ENCODE results near the gene FAM110A.
"Not testable (repeated sequence)": the region's sequence is repeated elsewhere in the genome, so short reads cannot be mapped to it uniquely, and the experiment has no call there.

The FAM110A gene

DNA sequence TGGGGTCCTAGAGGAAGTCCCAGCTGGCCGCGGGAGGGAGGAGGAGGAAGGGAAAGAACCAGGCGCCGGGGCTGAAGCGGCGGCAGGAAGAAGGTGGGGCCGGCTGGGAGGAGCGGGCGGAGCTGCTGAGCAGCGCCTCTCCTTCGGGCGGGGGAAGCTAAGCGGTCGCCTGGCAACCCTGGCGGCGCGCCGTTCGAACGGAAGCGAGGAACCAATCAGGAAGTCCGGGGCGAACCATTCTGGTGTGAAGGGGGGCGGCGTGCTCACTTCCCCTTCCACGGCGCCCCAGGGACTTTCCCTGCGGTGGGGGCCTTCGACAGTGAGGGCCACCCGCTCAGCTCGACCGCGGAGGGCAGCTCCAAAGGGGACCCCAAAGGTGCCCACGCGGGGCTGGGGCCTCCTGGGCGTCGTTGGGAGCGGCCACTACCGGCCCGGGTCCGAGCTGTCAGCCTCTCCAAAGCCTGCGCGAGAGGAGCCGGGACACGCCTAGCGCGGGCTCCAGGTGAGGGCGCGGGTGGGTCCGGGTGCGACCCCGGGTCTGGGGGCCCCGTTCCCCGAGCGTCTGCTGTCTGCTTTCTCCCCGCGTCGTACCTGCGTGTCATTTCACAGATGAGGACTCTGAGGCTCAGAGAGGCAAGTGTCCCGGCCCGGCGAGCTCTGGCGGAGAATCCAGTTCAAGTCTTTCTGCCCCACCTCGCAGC is at the start of gene FAM110A:
Gene FAM110A (plus strand): TSS at position 266 of the 701 bp plus-strand sequence. CDS start 11,090 bp downstream, outside the sequence.
- DNase-seq (ENCODE audit: low read depth in 2 of 2) = peak; percentile 80 to 82

GRCh38 chr20:787825-788224 is 45.7 kb upstream of the FAM110A start:
- no peak for DNase-seq (ENCODE audit: low read depth in 2 of 2)

- DNase-seq (ENCODE audit: low read depth in 2 of 2) = no peak
Measured at GRCh38 chr20:791056-791455, 42.5 kb upstream of the FAM110A start.

DNA sequence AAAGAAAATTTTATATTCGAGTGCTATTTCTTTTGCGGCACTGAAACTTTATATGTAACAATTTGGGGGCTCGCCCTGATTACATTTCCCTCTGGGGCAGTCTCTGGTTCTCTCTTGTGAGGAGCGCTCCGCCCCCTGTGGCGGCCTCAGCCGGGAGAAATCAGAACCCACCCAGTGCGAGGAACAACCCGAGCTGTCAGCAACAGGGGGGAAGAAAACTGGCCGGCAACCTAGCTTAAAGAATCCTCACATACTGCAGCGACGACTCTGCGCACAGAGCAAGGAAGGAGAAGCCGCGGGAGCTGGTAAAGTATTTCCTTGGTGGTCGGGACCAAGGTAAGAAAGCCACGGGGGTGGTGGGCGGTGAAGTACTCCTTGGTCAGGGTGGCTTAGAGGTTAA is 41.3 kb upstream of the FAM110A start:
- DNase-seq (ENCODE audit: low read depth in 2 of 2) = no peak

DNA sequence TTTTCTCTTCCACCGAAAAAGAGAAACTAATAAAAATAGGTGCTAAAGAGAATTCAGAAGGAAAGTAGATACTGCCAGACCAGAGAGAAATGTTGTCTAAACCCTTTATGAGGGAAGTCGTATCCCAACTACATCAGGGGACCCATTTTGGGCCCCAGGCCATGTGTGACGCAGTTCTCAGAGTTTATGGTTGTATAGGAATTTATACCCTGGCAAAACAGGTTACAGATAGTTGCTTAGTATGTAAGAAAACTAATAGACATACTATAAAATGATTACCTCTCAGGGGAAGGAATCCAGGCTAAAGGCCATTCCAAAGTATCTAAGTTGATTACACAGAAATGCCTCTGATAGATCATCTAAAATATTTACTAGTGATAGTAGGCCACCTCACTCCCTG is 36.6 kb upstream of the FAM110A start:
- no peak for DNase-seq (ENCODE audit: low read depth in 2 of 2)

DNA sequence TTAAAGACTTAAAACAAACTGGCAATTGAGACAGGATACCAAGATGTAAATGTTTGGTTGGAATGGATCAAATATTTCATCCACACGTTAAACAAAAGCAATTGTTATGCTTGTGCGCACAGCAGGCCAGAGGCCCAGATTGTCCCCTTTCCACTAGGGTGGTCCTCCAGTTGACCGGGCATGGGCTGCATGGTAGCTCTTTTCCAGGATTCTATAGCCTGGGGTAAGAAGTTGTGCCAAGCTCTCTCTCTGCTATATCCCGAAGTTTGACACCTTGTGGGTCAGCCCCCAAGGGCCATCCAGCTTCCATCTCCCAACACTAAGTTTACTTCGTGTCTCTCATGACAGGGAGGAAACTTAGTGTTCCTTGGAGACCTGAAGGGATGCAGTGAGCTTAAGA is 34.8 kb upstream of the FAM110A start:
- not testable (repeated sequence) for DNase-seq (ENCODE audit: low read depth in 2 of 2)

- DNase-seq (ENCODE audit: low read depth in 2 of 2) = not testable (repeated sequence)
Measured at GRCh38 chr20:800026-800425, 33.5 kb upstream of the FAM110A start.

- no peak for DNase-seq (ENCODE audit: low read depth in 2 of 2)
Measured at GRCh38 chr20:801678-802077, 31.8 kb upstream of the FAM110A start.

DNA sequence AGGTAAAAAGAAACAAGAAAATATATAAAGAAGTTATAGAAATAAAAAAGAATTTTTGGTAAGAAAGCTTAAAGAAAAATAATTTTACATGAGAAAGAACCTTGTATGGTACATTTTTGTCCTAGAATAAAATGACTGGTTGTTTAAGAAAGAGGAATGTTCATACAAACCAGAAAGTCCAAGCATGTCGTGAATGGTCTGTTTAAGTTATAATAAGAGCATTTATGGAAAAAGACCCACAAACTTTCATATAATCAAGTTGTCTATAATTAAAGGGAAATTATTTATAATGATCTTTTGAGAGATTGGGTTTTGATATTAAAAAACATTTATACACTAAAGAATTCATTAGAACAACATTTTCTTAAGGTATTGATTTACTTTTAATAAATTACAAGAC is 27.8 kb upstream of the FAM110A start:
- no peak for DNase-seq (ENCODE audit: low read depth in 2 of 2)

DNA sequence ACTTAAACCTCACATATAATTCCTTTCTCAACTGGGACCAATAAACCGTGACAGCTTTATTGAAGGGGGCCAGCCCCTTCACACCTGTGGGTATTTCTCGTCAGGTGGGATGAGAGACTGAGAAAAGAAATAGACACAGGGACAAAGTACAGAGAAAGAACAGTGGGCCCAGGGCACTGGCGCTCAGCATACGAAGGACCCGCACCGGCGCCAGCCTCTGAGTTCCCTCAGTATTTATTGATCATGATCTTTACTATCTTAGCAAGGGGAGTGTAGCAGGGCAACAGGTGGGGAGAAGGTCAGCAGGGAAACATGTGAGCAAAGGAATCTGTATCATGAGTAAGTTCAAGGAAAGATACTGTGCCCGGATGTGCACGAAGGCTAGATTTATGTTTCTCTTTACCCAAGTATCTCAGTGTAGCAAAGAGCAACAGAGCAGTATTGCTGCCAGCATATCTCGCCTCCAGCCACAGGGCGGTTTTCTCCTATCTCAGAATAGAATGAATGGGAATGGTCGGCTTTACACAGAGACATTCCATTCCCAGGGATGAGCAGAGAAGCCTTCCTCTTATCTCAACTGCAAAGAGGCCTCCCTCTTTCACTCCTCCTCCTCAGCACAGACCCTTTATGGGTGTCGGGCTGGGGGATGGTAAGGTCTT is 21.6 kb upstream of the FAM110A start:
- not testable (repeated sequence) for DNase-seq (ENCODE audit: low read depth in 2 of 2)

- DNase-seq (ENCODE audit: low read depth in 2 of 2) = not testable (repeated sequence)
Measured at GRCh38 chr20:812435-812814, 21.1 kb upstream of the FAM110A start.

- DNase-seq (ENCODE audit: low read depth in 2 of 2) = no peak
Measured at GRCh38 chr20:813390-813789, 20.1 kb upstream of the FAM110A start.

- DNase-seq (ENCODE audit: low read depth in 2 of 2) = no peak
Measured at GRCh38 chr20:815226-815625, 18.3 kb upstream of the FAM110A start.

- no peak for DNase-seq (ENCODE audit: low read depth in 2 of 2)
Measured at GRCh38 chr20:815914-816606, 17.5 kb upstream of the FAM110A start.

DNA sequence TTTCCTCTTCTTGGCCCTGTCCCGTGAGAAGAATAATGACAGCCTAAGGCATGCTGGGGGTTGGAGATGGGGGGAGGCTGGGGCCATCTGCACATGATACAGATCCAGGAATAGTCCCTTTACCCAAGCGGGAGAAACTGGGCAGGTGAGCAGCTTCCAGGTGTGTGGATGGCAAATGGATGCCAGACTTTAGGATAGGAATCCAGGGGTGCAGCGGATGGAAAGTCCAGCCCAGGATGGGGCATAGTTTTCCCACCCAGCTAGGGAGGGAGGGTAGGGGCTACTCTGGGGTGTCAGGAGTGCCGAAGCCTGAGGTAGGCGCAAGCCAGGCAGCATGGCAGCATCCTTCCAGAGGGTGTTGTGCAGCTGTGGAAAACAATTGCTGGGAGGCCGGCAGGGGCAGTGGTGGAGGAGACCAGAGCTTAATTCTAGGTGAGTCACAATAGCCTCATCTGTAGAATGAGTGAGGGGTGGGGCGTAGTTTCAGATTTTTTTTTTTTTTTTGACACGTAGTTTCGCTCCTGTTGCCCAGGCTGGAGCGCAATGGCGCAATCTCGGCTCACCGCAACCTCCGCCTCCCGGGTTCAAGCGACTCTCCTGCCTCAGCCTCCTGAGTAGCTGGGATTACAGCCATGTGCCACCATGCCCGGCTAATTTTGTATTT is 15.4 kb upstream of the FAM110A start:
- no peak for DNase-seq (ENCODE audit: low read depth in 2 of 2)

GRCh38 chr20:819680-820322 is 13.7 kb upstream of the FAM110A start:
- no peak for DNase-seq (ENCODE audit: low read depth in 2 of 2)

DNA sequence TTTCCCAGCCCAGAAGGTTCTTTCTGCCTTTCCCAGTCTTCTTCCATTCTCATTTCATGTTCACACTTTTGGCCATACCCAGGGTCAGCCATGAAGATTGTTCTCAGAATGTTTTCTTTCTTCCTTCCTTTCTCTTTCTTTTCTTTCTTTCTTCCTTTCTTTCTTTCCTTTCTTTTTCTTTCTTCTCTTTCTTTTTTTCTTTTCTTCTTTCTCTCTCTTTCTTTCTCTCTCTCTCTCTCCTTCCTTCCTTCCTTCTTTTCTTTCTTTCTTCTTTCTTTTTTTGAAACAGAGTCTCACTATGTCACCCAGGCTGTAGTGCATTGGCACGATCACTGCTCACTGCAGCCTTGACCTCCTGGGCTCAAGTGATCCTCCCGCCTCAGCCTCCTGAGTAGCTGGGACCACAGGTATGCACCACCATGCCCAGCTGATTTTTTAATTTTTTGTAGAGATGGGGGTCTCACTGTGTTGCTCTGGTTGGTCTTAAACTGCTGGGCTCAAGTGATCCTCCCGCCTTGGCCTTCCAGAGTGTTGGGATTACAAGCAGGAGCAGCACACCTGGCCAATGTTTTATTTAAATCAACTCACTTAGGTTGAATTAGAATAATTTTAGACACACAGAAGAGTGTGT is 13.1 kb upstream of the FAM110A start:
- DNase-seq (ENCODE audit: low read depth in 2 of 2) = no peak

DNA sequence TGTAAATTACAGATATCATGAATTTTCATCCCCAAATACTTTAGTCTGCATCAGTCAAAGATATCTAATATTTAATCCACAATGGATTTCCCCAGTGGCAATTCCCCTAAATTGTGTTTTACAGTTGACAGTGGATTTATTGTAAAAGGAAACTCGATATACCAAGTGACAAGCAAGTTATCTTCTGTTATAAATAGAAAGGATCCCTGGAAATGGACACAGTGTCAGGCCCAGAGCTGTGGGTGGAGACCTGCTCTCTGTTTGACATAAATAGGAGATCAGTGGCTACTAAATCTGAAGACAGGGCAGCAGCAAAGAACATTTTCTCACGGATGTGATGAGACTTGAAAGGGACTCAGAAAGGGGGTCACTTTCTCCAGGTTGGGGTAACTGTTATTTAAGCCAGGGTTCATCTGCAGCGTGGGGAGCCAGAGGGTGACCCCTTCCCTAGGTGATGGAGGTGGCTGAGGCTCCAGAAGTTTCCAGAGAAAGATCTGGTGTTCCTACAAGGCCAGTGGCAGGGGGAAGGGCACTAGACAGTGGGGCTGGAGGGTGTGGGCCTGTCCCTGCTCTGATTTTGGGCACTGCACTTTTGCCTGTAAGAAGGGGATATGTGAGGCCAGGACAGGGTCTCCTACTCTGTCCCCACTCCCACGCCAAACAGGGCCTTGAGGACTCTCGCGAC is 12.3 kb upstream of the FAM110A start:
- DNase-seq (ENCODE audit: low read depth in 2 of 2) = no peak

DNA sequence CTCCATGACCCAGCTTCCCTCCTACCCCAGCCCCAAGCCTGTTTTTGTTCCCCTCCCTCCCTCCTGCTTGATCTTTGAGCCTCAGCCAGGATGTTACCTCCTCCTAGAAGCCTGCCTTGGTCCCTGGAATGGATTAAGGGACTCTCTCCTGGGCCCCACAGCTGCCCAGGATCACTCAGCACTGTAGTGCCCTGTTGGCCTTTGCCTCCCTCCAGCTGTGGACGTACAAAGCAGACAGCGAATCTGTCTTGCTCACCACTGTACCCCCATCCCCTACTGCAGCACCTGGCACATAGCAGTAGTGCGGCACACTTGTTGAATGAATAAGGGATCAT is 11.8 kb upstream of the FAM110A start:
- no peak for DNase-seq (ENCODE audit: low read depth in 2 of 2)

GRCh38 chr20:822651-823573 is 10.6 kb upstream of the FAM110A start:
- DNase-seq (ENCODE audit: low read depth in 2 of 2) = no peak

Data from fibroblast of skin of left quadriceps (primary cell).